22Rv1 (cell line): Measurements from ENCODE around the gene PLXDC2.

Source experiments
- H3K27ac ChIP-seq: fragments of 450-650 bp; 2 replicates; pipeline ENCODE4 v1.5.1; 2017
- ZFX ChIP-seq: fragments of 450-650 bp; IDR thresholded peaks from 2 replicates; pipeline ENCODE4 v1.6.1; 2017; ENCODE audit warnings: antibody characterized with exemption, borderline replicate concordance
- TF ChIP-seq, protein P1 (sequence below): fragments of 450-650 bp; IDR thresholded peaks from 2 replicates; pipeline ENCODE4 v1.5.1; 2017; ENCODE audit warnings: mild to moderate bottlenecking

PLXDC2 gene

DNA sequence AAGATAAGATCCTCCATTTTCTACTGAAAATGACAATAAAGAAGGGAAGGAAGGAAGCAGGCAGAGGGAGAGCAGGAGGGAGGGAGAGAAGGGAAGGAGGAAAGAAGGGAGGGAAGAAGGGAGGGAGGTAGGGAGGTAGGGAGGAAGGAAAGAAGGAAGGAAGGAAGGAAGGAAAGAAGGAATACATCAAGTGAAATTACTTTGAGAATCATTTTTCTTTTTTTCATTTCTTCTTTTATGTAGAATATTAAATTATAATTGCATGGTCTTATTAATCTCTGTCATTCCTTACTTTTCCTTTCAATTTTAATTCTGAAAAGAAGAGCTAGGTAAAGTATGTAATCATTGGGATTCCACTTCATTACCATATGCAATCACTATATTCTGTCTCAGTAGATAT lies 97.8 kb downstream of the PLXDC2 start:
- TF ChIP-seq ZFX: no peak
- TF ChIP-seq, protein P1, sequence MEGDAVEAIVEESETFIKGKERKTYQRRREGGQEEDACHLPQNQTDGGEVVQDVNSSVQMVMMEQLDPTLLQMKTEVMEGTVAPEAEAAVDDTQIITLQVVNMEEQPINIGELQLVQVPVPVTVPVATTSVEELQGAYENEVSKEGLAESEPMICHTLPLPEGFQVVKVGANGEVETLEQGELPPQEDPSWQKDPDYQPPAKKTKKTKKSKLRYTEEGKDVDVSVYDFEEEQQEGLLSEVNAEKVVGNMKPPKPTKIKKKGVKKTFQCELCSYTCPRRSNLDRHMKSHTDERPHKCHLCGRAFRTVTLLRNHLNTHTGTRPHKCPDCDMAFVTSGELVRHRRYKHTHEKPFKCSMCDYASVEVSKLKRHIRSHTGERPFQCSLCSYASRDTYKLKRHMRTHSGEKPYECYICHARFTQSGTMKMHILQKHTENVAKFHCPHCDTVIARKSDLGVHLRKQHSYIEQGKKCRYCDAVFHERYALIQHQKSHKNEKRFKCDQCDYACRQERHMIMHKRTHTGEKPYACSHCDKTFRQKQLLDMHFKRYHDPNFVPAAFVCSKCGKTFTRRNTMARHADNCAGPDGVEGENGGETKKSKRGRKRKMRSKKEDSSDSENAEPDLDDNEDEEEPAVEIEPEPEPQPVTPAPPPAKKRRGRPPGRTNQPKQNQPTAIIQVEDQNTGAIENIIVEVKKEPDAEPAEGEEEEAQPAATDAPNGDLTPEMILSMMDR: no peak
- no peak overlapping the region for H3K27ac ChIP-seq

DNA sequence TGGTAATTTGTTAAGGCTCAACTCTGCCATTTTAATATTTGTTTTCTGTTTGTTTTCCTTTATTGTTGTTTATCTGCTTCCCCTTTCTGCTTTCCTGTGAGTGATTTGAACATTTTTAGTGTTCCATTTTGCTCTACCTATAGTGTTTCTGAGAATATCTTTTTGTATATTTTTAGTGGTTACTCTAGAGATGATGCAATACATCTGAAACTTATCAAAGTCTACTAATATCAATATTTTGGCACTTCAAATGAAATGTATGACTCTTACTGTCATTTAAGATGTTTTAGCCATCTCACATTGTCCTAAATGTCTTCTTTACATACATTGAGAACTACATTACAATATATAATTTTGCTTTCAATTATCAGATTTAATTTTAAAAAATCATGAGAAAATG lies 98.9 kb downstream of the PLXDC2 start:
- H3K27ac ChIP-seq: no peak overlapping the region
- TF ChIP-seq ZFX: no peak
- TF ChIP-seq, protein P1: no peak

DNA sequence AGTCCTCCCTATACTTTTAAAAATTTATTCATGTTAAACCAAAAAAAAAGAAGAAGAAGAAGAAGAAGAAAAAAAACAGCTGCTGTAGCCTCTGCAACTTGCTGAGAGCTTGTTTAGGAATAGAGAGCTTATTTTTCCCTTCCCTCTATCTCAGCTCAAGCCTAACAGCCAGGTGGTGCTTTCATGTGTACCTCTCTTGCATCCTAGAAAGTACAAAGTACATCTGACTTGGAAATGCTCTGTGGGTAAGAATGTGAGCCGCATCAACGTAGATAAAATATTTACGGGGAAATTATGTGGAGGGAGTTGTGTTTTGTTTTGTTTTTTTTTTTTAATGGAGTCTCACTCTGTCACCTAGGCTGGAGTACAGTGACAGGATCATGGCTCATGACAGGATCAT lies 99.6 kb downstream of the PLXDC2 start:
- H3K27ac ChIP-seq: no peak overlapping the region
- TF ChIP-seq ZFX: no peak
- TF ChIP-seq, protein P1: no peak

DNA sequence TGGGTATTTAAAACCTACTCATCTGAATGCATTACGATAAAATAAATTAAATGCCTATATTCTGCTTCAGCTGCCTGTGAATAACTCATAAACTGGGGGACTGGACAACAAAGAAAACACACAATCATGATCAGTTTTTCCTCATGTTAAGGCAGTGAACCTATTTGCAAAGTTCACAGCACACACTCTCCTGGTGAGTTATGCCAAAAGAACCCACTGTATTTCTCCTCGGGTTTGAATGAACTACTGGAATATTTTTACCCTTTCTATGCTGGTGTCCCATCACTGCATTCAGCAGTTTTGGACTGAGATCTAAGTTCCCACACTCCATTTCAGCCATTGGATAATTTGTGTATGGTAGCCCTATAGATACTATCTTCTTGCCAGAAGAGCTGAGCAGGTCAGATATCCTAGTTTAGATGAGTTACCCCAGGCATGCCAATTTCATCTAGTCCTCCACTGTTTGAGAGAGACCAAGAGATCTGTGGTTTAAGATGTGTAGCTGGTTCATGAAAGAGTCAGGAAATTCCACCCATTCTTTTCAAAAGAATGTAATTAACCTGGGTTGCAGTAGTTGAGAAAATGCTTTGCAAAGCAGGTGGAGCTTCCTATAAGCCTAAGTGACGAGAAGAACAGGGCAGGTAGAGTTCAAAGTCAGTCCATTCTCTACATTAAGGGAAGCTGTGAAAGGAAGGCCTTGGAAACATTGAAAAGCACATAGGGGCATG lies 101.7 kb downstream of the PLXDC2 start:
- no peak overlapping the region for H3K27ac ChIP-seq
- TF ChIP-seq, protein P1: no peak
- no peak for TF ChIP-seq ZFX

DNA sequence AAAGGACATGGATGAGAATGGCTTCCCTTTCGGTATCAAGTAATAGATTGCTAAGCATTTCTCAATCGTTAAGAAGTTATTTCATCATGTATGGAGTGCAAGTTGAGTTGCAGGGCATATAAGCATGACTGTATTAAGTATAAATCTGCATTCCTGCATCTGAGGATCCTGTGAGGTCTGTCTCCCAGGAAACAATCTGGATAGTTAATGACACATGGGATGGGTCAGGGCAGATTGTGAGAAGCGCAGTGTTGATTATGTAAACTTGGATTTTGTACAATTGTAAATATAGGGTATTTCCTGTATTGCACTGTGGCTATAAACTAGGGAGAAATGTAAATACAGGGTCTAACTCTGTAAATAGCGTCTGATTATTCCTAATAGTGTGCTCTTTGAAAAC lies 102.6 kb downstream of the PLXDC2 start:
- TF ChIP-seq ZFX: no peak
- TF ChIP-seq, protein P1: no peak
- no peak overlapping the region for H3K27ac ChIP-seq

DNA sequence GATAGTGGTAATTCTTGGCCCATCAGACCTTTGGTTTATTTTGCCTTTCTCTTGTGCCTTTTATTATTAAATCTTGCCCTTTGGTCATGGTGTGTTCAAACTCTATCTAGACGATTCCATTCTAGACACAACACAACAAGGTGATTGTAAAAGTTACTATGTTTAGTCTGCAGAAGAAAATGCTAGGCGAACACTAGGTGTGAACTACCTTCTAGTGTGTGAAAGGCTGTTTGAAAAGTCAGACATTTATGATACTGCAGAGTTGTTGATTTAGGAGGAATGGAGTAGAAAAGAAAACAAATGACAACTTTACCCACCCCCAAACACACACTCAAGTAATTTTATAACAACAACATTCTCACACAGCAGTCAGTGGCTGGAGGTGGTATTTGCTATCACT lies 103.4 kb downstream of the PLXDC2 start:
- H3K27ac ChIP-seq: no peak overlapping the region
- TF ChIP-seq, protein P1: no peak
- TF ChIP-seq ZFX: no peak

DNA sequence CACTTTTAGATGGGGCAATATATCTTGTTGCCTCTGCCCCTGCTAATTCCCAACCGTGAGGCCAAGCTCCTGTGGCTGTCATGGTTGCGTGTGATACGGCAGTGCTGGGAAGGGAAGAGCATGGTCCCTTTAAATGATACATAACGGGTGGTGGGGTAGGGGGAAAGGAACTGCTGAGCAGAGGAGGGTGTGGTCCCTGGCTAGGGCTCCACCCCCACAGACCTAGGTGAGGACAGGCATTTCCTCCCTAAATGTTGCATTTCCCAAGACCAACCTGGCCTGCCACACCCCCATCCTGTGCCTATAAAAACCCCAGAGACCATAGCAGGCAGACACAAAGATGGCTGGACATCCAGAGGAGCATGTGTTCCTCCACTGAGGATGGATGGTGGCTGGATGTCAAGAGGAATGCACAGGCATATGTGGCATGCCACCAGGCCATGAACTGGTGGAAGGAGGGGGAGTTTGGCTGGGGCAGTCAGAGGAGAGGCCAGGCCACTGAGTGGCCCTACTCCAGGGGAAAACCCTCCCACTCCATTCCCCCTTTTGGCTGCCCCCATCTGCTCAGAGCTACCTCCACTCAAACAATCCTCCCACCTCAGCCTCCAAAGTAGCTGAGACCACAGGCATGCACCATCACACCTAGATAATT lies 104.0 kb downstream of the PLXDC2 start:
- H3K27ac ChIP-seq: no peak overlapping the region
- TF ChIP-seq, protein P1: no peak
- TF ChIP-seq ZFX: no peak
